HG03439 (cell line): Measurements from ENCODE around the gene TSTD1.
"Not testable (repeated sequence)": the region's sequence is repeated elsewhere in the genome, so short reads cannot be mapped to it uniquely, and the experiment has no call there.

Experiments
- ATAC-seq: cut with Tn5 transposase; IDR thresholded peaks from one replicate; pipeline ENCODE4 v1.9.1; 2021; ENCODE audit warnings: mild to moderate bottlenecking, moderate library complexity; ENCODE audit not compliant: unreplicated experiment

The TSTD1 gene

GRCh38 chr1:161009602-161010211, 29.1 kb downstream of the TSTD1 start:
- ATAC-seq = no peak

- ATAC-seq = no peak
Observed at GRCh38 chr1:161008869-161009510, 29.8 kb downstream of the TSTD1 start.

GRCh38 chr1:161007369-161007768, 31.4 kb downstream of the TSTD1 start:
- ATAC-seq = no peak

DNA sequence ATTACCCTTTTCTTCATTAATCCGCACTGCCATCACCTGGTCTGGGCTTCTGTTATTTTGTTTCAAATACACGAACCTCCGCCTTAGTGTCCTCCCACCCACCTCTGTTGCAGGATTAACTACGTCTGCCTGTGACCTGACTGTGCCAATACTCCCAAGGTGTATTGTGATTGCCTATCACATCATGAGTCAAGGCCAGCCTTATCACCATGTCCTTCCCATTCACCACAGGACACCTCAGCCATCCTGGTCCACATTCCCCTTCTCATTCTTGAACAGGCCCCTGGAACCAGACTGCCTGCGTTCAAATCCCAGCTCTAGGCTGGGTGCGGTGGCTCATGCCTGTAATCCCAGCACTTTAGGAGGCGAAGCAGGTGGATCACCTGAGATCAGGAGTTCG, 32.2 kb downstream of the TSTD1 start:
- no peak for ATAC-seq

DNA sequence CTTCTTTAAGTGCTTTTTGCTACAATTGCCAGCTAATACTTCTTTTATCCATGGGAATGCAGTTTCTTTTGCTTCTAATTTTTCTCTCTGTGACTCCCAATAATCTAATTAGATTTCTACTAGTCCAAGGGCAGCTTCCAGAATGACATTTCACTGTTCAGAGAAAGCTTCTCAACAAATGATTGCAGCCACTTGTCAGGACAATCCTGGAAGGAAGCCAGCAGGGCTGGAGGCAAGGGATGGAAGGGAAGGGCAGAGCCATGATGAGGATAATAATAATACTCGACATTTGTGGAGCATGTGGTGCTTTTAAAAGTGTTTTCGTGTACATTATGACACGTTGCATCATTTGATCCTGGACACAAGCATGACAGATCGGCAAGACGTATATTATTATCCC, 37.2 kb downstream of the TSTD1 start:
- no peak for ATAC-seq

DNA sequence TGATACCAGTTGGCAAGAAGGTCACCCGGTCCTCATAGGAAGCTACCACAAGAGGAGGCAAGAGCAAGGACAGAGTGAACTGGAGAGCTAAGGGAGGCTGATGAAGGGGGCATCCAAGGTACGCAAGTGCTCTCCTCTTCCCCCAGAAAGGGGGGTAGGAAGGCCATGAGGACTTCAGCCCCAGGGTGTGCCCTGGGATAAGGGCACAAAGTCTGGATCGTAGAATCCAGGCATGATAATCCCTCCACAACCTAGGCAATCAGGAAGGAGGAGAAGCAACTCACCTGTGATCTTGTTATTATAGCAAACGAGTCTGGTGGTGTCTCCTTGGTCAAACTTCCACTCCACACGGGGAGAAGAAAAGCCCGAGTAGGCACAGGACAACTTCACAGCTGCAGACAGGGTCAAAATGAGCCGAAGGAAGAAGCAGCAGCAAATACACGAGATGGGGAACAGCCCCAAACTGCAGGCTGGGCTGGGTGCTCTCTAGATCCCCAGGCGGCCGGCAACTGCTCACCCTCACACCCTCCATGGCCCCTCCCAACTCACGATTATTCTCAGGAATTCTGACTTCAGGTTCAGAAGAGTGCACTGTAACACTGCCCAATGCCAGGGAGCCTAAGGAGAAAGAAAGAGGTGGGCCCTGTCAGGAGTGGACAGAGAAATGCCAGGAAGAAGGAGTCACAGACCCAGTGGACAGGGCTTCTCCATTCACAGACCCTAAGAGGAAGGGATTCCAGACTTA, 37.9 kb downstream of the TSTD1 start:
- ATAC-seq = no peak

DNA sequence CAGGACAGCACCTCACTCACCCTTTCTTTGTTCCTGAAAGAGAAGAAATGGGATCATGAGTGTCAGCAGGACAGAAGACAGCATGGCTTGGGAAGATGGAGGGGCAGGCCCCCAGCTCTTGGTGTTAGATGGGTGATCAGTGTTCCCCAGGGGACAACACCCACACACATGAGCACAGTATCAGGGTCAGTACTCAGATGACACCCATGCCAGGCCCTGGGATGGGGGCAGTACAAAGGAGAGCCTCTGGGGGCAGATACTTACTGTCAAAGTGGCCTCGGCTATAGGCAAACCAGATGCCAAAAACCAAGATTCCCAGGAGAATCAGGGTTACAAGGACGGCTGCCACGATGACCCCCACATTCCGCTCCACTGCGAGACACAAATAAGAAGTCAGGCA, 39.4 kb downstream of the TSTD1 start:
- no peak for ATAC-seq

- ATAC-seq = no peak
Observed at GRCh38 chr1:160997323-160998038, 41.3 kb downstream of the TSTD1 start.

- ATAC-seq = no peak
Observed at GRCh38 chr1:160996178-160996577, 42.6 kb downstream of the TSTD1 start.

GRCh38 chr1:160993544-160994193, 45.1 kb downstream of the TSTD1 start:
- no peak for ATAC-seq

- not testable (repeated sequence) for ATAC-seq
Observed at GRCh38 chr1:160992036-160992435, 46.7 kb downstream of the TSTD1 start.
